Mammary epithelial cell (primary cell): ENCODE measurements around the gene EMILIN3.

Source experiments
- CTCF ChIP-seq, 2 donors: IDR thresholded peaks in 1 of 2; conservative IDR thresholded peaks in 1 of 2; 2 replicates each; pipeline ENCODE4 v1.5.1; 2011 to 2012; ENCODE audit warnings: inconsistent platforms in 2 of 2, low read length in 2 of 2, mild to moderate bottlenecking in 2 of 2, control low read depth in 1 of 2, low read depth in 1 of 2; ENCODE audit not compliant: insufficient read depth in 1 of 2; ENCODE audit errors: extremely low read depth in 1 of 2
- EZH2 ChIP-seq: IDR thresholded peaks from 2 replicates; pipeline ENCODE4 v1.6.1; 2012; ENCODE audit warnings: low read length, inconsistent platforms, borderline replicate concordance

GRCh38 chr20:41415191-41415590 is 48.6 kb upstream of the EMILIN3 start:
- TF ChIP-seq CTCF (conservative IDR thresholded peaks at IDR 0.05 in 1 of 2, IDR thresholded peaks at IDR 0.05 in 1 of 2; ENCODE audit: extremely low read depth in 1 of 2, insufficient read depth in 1 of 2, low read depth in 1 of 2, low read length in 2 of 2) = no peak
- no peak for TF ChIP-seq EZH2
